Left renal cortex interstitium (tissue), 4 donors: ENCODE data around the gene DNM2. TPM values are rescaled to one million over a fixed set of nuclear protein-coding genes. Genes with fewer than 3 reads are reported as not detected.
A peak's percentile ranks its signal among the peaks of the same experiment; 100 is the strongest.
"Not testable (repeated sequence)": the region's sequence is repeated elsewhere in the genome, so short reads cannot be mapped to it uniquely, and the experiment has no call there.

ENCODE experiments used
- DNase-seq, 4 donors: peaks; one replicate each; pipeline ENCODE4 v3.0.0-alpha.2; 2013; ENCODE audit warnings: low read depth in 4 of 4, low spot score in 2 of 4, missing footprints in 1 of 4
- polyA plus RNA-seq, 4 donors: library from polyadenylated mRNA; unstranded; fragments of 120-200 nt; gene quantifications; one replicate each; pipeline ENCODE4 v1.2.1, GENCODE V29; 2013; ENCODE audit not compliant: insufficient read length in 4 of 4

DNM2 gene
- polyA plus RNA-seq, 4 donors, result 124 to 180 (median 138) TPM

GRCh38 chr19:10855879-10856522 lies 138.1 kb downstream of the DNM2 start:
- DNase-seq, result no peak

- not testable (repeated sequence) for DNase-seq
Measured at GRCh38 chr19:10856899-10857298, 139.0 kb downstream of the DNM2 start.

- DNase-seq, result no peak
Measured at GRCh38 chr19:10858204-10858828, 140.4 kb downstream of the DNM2 start.

- DNase-seq, result no peak
Measured at GRCh38 chr19:10861103-10861651, 143.3 kb downstream of the DNM2 start.

GRCh38 chr19:10862561-10863106 lies 144.8 kb downstream of the DNM2 start:
- no peak for DNase-seq

- no peak for DNase-seq
Measured at GRCh38 chr19:10863107-10863717, 145.3 kb downstream of the DNM2 start.

- DNase-seq, result no peak
Measured at GRCh38 chr19:10864538-10864899, 146.6 kb downstream of the DNM2 start.

- no peak for DNase-seq
Measured at GRCh38 chr19:10866495-10866894, 148.6 kb downstream of the DNM2 start.

GRCh38 chr19:10868872-10869547 lies 151.1 kb downstream of the DNM2 start:
- DNase-seq, result no peak

GRCh38 chr19:10869872-10870311 lies 152.0 kb downstream of the DNM2 start:
- not testable (repeated sequence) for DNase-seq

GRCh38 chr19:10870501-10870954 lies 152.6 kb downstream of the DNM2 start:
- DNase-seq, result no peak

- DNase-seq, result peak; percentile 91 to 95 (median 92)
Measured at GRCh38 chr19:10870955-10871603, 153.2 kb downstream of the DNM2 start, which contains the start of gene CARM1. CARM1 (plus strand) TSS chr19:10871553; CDS start chr19:10871703, 150 bp downstream.

- DNase-seq, result no peak
Measured at GRCh38 chr19:10871711-10872545, 154.0 kb downstream of the DNM2 start.

- no peak for DNase-seq
Measured at GRCh38 chr19:10872546-10873107, 154.7 kb downstream of the DNM2 start.

- no peak for DNase-seq
Measured at GRCh38 chr19:10874024-10874423, 156.1 kb downstream of the DNM2 start.

GRCh38 chr19:10876459-10877240 lies 158.8 kb downstream of the DNM2 start:
- no peak for DNase-seq

GRCh38 chr19:10877608-10878007 lies 159.7 kb downstream of the DNM2 start:
- not testable (repeated sequence) for DNase-seq

GRCh38 chr19:10878253-10878652 lies 160.4 kb downstream of the DNM2 start:
- no peak for DNase-seq
